HuH-7.5 (cell line): ENCODE results near the gene ZIC5.

Experiments used
- DNase-seq: peaks from one replicate; pipeline ENCODE4 v3.0.0; 2011; ENCODE audit warnings: low spot score

Gene ZIC5

GRCh38 chr13:99971576-99972189 is at the start of gene ZIC5:
ZIC5 (minus strand) TSS chr13:99971767; CDS start chr13:99971603, 164 bp downstream.
- DNase-seq = no peak

DNA sequence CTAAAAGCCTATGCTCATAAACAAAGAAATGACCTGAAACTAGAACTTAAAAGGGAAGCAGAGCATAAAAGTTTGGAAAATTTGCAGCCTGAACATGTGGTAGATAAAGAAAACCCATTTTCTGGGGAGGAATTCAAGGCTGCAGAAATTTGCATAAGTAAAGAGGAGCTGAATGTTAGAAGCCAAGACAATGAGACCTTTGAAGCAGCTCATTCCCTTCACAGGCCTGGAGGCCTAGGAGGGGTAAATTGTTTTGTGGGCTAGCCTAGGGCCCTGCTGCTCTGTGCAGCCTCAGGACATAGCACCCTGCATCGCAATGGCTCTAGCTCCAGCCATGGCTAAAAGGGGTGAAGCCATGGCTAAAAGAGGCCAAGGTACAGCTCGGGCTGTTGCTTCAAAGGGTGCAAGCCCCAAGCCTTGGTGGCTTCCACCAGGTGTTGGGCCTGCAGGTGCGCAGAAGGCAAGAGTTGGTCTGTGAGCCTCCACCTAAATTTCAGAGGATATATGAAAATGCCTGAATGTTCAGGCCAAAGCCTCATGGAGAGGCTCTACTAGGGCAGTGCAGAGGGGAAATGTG is 48.3 kb upstream of the ZIC5 start:
- no peak for DNase-seq

DNA sequence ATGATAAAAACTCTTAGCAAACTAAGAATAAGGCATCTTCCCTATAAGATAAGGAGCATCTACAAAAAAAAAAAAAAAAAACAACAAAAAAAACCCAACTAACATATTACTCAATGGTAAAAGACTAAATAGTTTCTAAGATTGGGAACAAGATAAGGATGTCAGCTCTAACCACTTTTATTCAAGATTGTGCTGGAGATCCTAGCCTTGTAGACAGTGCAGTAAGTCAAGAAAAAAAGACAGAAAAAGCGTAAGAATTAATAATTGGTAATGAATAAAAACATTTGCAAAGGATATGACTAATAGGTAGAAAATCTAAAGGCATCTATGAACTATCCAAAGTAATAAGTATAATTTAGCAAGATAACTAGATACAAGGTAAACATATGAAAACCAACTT is 43.1 kb upstream of the ZIC5 start:
- DNase-seq = no peak

DNA sequence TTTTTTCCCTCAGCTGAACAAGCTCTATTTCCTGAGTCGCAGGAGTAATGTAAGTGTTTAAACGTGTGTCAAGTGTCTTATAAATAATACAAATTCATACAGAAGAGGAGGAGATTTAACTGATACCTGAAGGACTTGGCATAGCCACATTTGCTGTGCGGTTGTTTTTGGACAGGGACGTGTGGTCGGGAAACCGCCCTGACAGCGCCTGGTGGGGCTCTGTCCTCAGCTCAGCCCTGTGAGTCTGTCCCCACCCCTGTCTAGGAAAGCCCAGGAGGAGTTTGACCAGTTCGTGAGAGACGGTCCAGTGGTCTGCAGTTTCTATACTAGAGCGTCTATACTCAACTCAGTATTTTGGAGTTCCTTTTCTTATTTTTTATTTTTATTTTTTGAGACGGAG is 26.7 kb upstream of the ZIC5 start:
- DNase-seq = no peak

GRCh38 chr13:99997702-99998214 is 26.2 kb upstream of the ZIC5 start:
- no peak for DNase-seq

GRCh38 chr13:99996381-99996973 is 24.9 kb upstream of the ZIC5 start:
- no peak for DNase-seq

DNA sequence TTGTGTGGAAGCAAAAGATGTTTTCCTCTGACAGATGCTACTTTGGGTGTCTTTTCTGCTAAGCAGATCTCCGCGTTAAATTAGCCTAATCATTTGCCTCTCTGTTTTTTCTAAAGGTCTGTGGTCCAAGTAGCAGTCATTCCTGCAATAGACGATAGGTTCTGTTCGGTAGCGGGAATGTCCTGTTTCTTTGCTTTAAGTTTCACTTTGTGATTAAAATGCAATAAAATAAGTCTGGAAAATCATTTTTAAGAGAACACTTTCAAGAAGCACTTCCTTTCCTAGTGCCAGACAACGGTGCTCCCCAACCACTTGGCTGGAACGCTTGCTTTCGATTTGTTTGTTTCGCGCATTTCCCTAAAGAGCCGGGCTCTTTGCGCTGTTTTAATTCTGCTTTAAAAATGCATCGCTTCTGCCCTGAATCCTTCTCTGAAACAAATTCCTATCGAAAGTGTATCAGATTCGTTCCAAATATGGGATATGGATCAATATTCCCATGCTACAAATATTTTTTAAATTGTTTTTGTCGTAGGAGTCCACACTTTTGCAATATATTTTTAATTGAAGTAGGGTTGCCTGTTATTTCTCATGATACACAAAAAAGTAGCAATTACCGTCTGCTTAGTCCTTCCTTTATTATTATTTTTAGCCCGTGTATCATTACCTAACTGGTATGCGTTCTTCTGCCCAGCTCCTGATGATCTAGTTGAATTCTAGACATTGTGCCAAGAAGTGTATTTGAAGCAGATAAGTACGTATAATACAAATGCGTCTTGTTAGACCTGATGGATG is 24.2 kb upstream of the ZIC5 start:
- DNase-seq = no peak

DNA sequence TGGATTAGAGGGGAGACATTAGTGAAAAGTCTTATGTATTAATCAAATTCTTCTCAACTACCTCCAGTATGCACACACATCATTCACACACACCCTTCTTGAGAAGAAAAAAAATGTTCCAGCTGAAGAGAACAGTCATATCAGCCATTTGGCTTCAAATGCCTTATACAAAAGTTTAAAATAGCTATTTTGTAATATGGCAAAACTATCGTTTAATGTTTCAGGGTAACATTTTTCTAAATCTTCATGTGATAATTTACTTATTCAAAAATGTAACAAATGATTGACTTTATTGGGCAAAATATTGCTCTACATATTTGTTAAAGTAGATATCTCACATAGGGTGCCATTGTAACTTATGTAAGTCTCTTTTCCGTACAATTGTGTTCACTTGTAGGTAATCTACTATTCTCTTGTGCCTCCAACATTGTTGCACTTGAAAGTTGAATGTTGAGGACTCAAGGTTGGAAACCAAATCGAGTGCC is 23.6 kb upstream of the ZIC5 start:
- DNase-seq = no peak

DNA sequence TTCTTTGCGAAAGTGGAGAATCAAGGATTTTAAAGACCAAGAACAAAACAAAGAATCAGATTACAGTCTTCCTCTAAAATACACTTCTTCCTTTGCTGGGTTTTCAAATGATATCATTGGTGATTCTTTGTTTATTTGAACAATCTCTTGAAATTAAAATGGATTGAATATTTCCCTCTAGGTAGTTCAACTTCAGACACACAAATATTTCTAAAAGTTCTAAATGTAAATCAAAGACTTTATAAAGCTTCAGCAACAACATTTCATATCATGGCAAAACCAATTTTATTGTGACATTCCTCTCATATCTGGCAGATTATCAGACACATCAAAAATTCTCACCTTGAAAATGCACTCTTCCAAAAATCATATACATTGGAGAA is 23.1 kb upstream of the ZIC5 start:
- DNase-seq = no peak

DNA sequence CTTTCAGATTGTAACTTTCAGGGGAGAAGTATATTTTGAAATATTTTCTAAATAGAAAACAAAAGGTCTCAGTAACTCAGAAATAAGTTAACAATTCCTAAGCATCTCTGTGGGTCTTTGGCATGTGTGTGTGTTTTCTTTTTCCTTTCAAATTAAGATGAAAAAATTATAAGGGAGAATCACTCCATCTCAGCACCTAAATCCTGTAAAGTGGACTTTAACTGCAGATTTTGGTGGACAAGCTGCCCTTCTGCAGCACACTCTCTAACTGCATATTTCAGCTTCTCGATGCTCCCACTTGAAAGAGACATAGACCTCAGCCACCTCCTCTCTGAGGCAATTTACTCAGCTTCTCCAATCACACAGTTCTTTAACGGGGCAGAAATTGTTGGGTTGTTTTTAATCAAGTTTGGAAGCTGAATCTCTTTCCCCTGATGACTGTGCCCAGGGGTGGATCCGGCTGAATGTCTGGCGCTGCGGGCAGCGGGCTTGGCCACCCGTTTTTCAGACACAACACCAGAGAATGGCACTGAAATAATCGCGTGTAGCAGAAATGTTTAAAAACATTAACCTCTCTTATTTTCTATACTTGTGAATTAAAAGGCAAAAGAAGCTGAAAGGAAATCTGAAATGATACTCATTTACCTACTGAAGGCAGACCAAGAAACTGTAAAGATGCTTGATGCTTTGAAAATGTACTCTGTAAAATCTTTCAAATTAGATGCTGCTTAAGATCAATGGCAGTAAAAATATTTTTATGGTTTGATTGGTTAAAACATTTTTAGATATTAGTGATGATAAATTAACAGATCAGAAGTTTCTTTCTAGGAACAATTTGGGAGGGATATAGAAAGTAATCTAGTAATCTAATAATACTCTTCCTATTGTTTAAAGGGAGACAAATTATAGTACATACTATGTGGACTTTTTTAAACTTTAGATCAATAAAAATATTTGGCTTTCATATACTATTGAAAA is 22.4 kb upstream of the ZIC5 start:
- no peak for DNase-seq

DNA sequence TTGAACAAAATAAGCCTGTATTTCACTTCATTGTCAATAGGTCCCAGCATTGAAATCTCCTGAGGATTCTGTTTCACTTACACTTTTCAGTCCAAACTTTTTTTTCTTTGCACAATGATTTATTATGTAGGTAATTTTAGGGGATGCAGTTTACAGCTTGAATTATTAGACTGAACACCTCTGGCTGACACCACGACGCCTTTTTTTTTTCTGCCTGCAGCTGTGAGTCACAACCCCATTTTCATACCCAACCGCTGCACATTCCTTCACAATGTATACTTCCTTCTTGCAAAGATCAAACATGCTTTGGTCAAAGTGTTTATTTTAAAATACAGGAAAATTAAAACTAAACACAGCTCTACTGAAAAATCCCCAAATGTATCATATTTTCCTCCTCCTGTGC is 21.4 kb upstream of the ZIC5 start:
- no peak for DNase-seq

- DNase-seq = no peak
Measured at GRCh38 chr13:99991828-99992775, 20.5 kb upstream of the ZIC5 start.

DNA sequence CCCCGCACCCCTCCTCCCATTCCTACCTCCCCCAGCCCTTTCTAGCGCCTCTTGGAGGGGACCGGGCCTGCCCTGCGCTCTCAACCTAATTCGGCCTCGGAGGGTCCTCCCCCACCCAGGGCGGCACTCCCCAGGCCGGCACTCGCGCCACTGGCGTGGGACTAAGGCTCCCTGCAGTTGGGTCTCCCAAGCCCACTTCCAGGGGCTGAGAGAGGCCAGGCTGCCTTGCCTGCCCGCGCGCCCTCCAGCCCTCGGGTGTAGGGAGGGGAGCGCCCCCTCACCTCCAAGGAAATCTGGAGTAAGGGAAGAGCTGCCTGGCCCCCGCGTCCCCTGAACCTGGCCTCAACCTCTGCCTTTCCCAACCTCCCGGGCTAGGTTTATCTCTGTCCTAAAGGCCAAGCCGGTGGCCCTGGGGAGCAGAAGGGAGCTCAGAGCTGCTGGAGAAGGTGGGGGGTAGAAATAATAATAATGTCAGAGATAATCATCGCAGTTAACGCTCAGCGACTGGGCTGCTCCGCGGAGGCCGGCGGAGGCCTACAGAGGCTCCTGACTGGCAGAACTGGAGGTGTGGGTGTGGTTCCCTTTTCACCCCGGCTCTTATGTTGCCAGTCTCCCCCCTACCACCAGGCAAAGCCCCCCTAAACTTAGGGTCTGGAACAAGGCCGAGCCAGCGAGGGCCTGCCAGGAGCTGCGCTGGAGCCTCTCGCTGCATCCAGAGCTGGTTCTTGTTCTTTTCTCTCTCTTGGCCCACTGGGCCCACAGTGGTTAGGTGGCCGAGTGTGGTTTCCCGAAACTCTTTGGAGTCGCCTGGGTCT is 19.7 kb upstream of the ZIC5 start:
- DNase-seq = no peak

DNA sequence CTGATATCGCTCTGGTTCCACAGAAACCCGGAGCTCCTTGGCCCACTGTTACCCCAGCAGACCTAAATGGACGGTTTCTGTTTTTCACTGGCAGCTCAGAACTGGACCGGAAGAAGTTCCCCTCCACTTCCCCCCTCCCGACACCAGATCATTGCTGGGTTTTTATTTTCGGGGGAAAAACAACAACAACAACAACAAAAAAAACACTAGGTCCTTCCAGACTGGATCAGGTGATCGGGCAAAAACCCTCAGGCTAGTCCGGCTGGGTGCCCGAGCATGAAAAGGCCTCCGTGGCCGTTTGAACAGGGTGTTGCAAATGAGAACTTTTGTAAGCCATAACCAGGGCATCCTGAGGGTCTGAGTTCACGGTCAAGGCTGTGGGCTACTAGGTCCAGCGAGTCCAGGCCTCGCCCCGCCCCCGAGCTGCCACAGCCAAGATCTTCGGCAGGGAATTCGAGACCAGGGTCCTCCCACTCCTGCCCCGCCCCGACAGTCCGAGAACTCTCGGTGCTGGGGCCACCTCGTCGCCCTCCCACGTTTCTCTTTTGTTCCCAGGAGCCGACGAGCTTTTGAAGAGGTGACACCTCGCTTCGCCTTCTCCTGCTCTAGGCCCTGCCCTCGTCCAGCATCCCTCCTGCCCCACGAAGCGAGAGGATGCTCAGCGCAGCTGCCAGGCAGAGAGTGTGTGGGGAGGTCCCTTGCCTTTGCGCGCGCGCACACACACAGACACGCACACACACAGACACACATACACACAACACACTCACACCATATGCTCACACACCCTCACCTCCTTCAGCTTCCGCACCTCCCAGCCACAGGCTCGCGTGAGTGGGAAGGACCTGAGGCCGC is 18.8 kb upstream of the ZIC5 start:
- DNase-seq = no peak

DNA sequence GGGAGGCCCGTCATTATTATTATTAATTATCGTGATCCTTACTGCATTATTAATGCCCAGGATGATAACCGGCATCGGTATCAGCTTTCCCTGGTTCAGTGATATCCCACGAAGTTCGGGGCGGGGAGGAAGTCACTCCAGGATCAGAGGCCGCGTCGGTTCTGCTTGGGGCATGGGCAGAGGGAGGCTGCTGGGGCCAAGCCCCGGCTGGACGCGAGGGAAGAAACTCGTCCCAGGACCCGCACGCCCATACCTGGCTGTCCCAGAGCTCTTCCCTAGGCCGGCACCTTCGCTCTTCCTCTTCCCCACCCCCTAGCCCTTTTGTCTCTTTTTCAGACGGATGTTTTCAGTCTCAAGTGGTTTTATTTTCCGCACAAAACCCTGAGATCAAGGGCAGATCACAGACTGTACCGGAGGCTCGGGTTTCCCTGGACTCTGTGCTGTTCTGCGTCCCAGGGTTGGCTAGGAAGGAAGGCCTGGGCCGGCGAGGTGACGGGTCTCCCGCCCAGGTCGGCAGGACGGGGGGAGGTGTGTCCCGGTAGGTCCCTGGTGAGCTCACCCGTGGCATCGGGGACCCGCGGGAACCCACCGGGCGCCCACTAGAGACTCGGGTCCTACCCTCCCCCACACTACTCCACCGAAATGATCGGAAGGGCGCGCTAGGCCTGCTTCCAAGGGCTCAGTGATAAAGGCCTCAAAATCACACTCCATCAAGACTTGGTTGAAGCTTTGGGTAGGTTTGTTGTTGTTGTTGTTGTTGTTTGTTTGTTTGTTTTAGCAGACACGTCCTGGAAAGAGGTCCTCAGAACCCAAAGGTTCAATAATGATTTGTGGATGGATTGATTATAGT is 17.9 kb upstream of the ZIC5 start:
- DNase-seq = no peak

DNA sequence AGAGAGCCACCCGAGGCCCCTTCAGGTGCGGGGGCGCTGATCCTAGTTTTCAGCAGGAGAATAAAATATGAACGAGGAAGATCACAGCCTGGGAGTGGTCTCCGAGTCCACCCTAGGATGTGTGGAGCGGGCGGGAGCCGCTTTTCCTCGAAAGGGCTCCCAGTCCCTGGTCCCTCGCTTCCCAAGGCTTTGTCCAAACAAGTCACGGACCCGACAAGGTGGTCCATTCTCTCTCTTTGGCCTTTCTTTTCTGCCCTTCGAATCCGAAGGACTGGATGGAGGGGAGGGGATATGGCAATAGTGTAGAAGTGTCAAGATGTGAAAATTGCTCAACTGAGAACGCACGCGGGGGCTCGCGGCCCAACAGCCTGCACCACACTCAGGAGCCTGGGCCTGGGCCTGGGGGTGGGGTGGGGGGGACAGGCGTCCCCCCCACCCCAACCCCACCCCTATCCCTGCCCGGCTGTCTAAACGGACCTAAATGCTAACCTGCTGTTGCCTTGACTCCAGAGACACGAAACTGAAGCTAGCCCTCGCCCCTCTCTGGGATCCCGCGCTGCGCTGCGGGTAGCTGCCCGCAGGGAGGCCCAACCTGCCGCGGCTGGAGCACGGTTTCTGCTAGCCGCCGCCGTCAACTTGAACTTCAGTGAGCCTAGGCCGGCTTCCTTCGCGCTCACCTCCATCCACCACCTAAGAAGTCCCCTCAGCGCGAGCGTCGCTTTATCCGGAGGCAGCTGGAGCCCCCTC is 17.1 kb upstream of the ZIC5 start:
- no peak for DNase-seq
